ENCODE results near the gene PSMG4. TPM values are rescaled to one million over a fixed set of nuclear protein-coding genes. Genes with fewer than 3 reads are reported as not detected.

PSMG4 gene
- total and polyA plus RNA-seq, 7 donors: 18.6 to 31.3 (median 23.5) TPM

DNA sequence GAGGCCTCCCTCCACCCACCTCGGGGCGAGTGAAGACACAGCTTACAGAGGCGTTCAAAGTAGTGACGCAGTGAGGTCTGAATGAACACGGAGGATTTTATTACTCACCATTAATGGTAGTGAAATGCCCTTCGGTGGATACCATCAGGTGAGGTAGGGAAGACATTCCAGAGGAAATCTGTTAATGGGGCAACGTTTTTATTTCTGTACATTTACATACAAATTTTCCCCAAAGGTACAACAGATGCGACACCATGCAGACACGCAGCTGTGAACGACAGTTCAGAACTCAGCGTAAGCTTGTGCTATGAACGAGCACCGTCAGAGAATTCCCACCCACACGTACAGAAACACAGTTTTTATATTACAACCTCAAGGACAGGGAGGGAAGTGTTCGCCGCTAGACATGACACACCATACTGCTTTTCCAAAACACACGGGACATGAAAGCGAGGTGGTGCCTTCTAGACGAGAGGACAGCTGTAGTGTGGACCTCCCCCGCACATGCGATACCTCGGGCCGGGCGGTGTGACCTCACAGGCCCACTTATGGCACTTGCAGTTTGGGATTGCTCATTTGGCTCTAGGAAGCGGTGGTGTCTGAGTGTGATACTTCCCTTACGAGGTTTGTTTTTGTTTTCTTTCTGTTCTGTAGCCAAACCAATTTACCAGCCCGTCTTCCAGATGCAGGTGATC, 10.7 kb downstream of the PSMG4 start:
- TF ChIP-seq, protein P1, sequence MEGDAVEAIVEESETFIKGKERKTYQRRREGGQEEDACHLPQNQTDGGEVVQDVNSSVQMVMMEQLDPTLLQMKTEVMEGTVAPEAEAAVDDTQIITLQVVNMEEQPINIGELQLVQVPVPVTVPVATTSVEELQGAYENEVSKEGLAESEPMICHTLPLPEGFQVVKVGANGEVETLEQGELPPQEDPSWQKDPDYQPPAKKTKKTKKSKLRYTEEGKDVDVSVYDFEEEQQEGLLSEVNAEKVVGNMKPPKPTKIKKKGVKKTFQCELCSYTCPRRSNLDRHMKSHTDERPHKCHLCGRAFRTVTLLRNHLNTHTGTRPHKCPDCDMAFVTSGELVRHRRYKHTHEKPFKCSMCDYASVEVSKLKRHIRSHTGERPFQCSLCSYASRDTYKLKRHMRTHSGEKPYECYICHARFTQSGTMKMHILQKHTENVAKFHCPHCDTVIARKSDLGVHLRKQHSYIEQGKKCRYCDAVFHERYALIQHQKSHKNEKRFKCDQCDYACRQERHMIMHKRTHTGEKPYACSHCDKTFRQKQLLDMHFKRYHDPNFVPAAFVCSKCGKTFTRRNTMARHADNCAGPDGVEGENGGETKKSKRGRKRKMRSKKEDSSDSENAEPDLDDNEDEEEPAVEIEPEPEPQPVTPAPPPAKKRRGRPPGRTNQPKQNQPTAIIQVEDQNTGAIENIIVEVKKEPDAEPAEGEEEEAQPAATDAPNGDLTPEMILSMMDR (IDR thresholded peaks at IDR 0.05): no peak
- H3K9me3 ChIP-seq: no peaks in the 10 kb centered on the region
- intact Hi-C loops (cut with DNase I): no loop called here
- peaks cover 0 to 57% of the 10 kb centered on the region in 2 donors for H3K36me3 ChIP-seq (ENCODE audit: insufficient read depth in 1 of 2, low read depth in 1 of 2)
- no peaks in the 10 kb centered on the region for H3K27me3 ChIP-seq (ENCODE audit: insufficient read depth in 3 of 3, low read length in 2 of 3)
- ATAC-seq (no peak), DNase-seq (no peak)
- H3K4me3 ChIP-seq: no peak overlapping the region
- 80 to 83% (median 81%) methylated on average over 27 of the region's 27 CpGs for WGBS, 3 donors
- H3K4me1 ChIP-seq: peaks cover 6% of the 10 kb centered on the region
- H3K27ac ChIP-seq: no peak overlapping the region

DNA sequence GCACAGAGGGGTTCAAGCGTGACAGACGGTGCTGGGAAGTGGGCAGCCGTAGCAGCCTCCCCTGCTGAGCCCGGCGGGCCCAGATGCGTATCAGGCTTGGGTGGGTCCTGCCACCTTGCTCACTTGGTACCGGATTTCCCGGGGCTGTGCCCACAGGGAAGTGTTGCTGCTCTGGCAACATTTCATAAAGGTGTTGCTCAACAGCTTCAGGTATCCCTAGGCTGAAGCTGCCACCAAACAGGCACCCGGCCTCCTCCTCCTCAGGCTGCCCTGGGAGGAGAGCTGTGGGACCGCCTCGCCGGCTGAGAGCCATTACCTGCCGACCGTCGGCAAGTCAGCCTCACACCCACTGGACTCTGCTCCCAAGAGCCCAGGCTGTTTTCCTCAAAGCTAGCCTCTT, 11.5 kb downstream of the PSMG4 start:
- ATAC-seq: no peak
- 76 to 85% (median 84%) methylated on average over 15 of the region's 15 CpGs for WGBS, 3 donors
- intact Hi-C loops (cut with DNase I): loop anchor here (10.0 kb wide), 2 partner anchors 345 to 725 kb away; no protein-coding TSS in a partner anchor
- Histone ChIP-seq H3K4me3 (no peak overlapping the region), H3K27ac (no peak overlapping the region), H3K36me3 (ENCODE audit: insufficient read depth in 1 of 2, low read depth in 1 of 2) (peaks cover 0 to 57% of the 10 kb centered on the region in 2 donors), H3K9me3 (no peaks in the 10 kb centered on the region), H3K27me3 (ENCODE audit: insufficient read depth in 3 of 3, low read length in 2 of 3) (no peaks in the 10 kb centered on the region), H3K4me1 (peaks cover 4% of the 10 kb centered on the region)
- DNase-seq: no peak
- TF ChIP-seq, protein P1 (IDR thresholded peaks at IDR 0.05): no peak

DNA sequence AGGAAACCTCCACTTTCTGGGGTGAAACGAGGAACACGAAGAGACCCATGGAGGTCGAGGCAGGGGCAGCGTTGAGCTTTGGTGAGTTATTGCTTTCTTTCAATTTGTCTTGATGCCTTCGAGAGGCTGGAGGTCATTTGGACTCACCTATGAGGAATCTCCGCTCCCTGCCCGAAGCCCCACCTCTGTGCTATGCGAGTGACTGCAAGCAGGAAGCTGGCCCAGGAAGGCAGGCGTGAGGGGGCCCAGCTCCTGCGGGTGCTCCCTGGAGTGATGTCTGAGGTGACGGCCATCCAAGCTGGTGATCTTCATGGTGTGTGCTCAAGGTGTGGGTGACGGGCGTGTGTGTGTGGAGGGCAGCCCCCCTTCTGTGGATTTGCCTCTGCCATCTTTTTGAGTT, 13.0 kb downstream of the PSMG4 start:
- WGBS, 3 donors: 88 to 92% (median 88%) methylated on average over 13 of the region's 13 CpGs
- H3K27me3 ChIP-seq (ENCODE audit: insufficient read depth in 3 of 3, low read length in 2 of 3): no peaks in the 10 kb centered on the region
- intact Hi-C loops (cut with DNase I): loop anchor here (10.0 kb wide), 2 partner anchors 343 to 723 kb away; no protein-coding TSS in a partner anchor
- H3K27ac ChIP-seq: no peak overlapping the region
- H3K36me3 ChIP-seq (ENCODE audit: insufficient read depth in 1 of 2, low read depth in 1 of 2): peaks cover 0 to 57% of the 10 kb centered on the region in 2 donors
- no peaks in the 10 kb centered on the region for H3K9me3 ChIP-seq
- DNase-seq (no peak), ATAC-seq (no peak)
- TF ChIP-seq, protein P1 (IDR thresholded peaks at IDR 0.05): no peak
- H3K4me3 ChIP-seq: no peak overlapping the region
- H3K4me1 ChIP-seq: no peaks in the 10 kb centered on the region

DNA sequence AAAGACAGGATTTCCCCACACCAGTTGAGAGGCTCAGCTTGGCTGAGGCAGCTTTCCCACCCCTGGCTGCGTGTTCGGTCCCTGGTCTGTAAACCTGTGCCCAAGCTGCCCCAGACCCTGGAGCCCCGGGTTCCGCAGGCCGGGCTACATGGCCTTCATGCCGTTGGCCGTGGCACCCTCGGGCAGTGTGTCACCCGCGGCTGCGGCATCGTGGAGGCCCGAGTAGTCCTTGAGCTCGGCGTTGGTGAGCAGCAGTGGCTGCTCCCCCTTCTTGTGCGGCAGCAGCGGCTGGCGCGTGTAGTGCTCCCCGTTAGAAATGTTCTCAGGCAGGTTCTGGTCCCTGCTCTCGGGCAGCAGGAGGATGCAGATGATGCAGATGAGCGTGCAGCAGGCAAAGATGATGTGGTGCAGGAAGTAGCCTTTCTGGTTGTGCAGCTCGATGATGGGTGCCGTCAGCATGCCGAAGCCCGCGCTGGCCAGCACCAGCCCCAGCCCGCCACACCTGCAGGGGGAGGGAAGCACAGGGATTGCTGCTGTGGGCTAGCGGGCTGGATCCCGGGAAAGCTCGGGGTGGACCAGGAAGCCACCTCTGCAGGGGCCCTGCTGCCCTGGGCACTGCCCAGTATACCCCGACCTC, 14.3 kb downstream of the PSMG4 start:
- TF ChIP-seq, protein P1 (IDR thresholded peaks at IDR 0.05): no peak
- 91 to 94% (median 92%) methylated on average over 29 to 32 of the region's 32 CpGs for WGBS, 3 donors
- intact Hi-C loops (cut with DNase I): loop anchor here (10.0 kb wide), 2 partner anchors 342 to 722 kb away; no protein-coding TSS in a partner anchor

More for the DNA sequence above, 14.3 kb downstream of the PSMG4 start:
- ATAC-seq: no peak
- Histone ChIP-seq H3K4me1 (no peaks in the 10 kb centered on the region), H3K36me3 (ENCODE audit: insufficient read depth in 1 of 2, low read depth in 1 of 2) (peaks cover 0 to 57% of the 10 kb centered on the region in 2 donors), H3K9me3 (no peaks in the 10 kb centered on the region), H3K27me3 (ENCODE audit: insufficient read depth in 3 of 3, low read length in 2 of 3) (no peaks in the 10 kb centered on the region), H3K27ac (no peak overlapping the region), H3K4me3 (no peak overlapping the region)
- DNase-seq: no peak

Data from psoas muscle (tissue), 8 donors.